Limb (tissue), 2 donors: ENCODE data around the gene TMEM207.
A peak's percentile ranks its signal among the peaks of the same experiment; 100 is the strongest.

Experiments used
- DNase-seq, 2 donors: peaks; one replicate each; pipeline ENCODE4 v3.0.0-alpha.2; 2016; ENCODE audit errors: extremely low spot score in 2 of 2

Gene TMEM207

GRCh38 chr3:190444576-190445145 lies 5.0 kb downstream of the TMEM207 start:
- DNase-seq = no peak

GRCh38 chr3:190444006-190444405 lies 5.7 kb downstream of the TMEM207 start:
- no peak for DNase-seq

DNA sequence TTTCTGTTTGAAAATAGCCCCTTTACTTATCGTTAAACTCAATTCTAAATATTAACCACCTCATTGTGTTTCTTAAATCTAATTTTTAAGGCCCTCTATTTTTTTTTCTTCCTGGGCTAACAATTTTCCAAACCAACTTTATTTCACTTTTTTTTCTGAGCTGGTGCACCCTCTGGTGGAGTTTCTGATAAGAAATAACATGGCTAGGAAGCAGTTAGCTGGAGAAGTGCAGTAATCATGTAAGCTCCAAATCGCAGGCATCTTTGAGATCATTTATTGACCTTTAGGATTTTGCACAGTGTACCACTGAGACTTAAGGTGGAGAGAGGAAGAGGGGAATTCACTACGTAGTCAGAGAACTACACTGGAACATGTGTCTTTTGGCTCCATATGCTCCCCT lies 6.4 kb downstream of the TMEM207 start:
- no peak for DNase-seq

GRCh38 chr3:190442240-190442639 lies 7.5 kb downstream of the TMEM207 start:
- DNase-seq = no peak

GRCh38 chr3:190436331-190436730 lies 13.4 kb downstream of the TMEM207 start:
- DNase-seq = no peak

DNA sequence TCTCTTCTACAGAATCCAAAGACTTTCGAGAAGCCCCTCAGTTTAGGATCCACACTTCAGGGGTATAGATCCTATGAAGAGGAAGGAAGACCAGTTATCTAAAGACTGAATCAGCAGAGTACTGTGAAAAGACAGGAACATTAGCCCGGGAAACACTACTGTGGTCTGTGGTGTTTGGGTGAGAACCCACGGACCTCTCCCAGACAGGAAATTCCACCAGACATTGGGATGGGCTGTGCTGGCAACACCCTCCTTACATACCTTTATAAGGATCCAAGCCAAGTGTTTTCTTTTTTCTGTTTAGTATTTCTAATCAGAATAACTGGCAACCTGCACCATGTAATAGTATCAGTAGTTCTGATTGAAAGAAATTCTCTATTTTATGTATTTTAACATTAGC lies 14.1 kb downstream of the TMEM207 start:
- DNase-seq = no peak

DNA sequence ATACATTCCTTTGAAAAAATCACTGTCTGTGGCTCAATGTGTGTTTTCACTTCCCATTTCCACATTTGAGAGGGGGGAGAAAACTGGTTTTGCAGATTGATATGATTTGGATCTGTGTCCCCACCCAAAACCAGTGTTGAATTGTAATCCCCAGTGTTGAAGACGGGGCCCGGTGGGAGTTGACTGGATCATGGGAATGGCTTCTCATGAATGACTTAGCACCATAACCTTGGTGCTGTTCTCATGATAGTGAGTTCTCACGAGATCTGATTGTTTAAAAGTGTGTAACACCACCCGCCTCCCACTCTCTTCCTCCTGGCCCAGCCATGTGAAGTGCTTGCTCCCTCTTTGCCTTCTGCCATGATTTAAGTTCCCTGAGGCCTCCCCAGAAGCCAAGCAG lies 16.1 kb downstream of the TMEM207 start:
- no peak for DNase-seq

- DNase-seq = no peak
Observed at GRCh38 chr3:190432216-190432615, 17.5 kb downstream of the TMEM207 start.

- DNase-seq = no peak
Observed at GRCh38 chr3:190430906-190431305, 18.8 kb downstream of the TMEM207 start.

DNA sequence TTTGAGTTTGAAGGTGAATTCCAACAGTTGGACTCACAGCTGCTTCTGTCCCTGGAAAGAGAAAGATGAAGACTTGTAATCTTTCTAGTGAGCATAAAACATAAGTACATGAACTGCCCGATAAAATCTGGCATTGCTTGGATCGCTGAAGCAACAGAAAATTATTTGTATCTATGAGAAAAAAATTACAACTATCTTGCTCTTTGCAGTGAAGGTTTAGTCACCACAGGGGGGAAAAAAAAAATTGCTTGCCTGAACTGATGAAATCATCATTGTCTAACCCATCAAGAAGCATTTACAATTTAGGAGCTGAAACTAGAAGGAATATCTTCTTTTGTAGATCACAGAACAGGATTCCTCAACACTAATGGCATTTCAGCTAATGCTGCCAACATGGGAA lies 20.0 kb downstream of the TMEM207 start:
- no peak for DNase-seq

DNA sequence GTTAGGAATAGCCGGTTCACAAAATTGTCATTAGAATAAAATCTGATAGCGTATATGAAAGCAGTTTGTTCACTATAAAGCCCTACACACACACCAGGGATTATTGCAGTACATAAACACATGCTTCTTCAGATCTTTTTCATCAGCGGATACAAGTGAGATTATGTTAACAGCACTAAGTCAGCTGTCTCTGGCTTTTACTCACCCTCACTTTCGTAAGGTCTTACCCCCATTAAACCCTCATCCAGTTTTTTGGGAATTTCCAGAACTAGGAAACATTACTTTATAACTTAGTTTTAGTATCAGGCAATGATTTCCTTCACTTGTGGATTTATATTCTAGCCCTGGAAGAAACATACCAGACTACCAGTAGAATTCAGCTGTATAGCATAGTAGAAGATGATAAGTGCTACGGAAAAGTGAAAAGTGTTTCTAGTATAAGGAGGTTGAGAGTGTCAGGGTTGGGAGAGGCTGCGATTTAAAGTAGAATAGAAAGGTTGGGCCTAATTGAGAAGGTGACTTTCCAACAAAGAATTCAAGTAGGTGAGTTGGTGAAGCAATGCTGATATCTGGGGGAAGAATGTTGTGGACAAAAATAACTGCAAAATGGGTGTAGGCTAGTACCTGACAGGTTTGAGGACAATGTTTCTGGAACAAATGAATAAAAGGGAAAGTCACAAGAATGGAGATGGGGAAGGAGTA lies 22.7 kb downstream of the TMEM207 start:
- no peak for DNase-seq

- no peak for DNase-seq
Observed at GRCh38 chr3:190425833-190426232, 23.9 kb downstream of the TMEM207 start.

DNA sequence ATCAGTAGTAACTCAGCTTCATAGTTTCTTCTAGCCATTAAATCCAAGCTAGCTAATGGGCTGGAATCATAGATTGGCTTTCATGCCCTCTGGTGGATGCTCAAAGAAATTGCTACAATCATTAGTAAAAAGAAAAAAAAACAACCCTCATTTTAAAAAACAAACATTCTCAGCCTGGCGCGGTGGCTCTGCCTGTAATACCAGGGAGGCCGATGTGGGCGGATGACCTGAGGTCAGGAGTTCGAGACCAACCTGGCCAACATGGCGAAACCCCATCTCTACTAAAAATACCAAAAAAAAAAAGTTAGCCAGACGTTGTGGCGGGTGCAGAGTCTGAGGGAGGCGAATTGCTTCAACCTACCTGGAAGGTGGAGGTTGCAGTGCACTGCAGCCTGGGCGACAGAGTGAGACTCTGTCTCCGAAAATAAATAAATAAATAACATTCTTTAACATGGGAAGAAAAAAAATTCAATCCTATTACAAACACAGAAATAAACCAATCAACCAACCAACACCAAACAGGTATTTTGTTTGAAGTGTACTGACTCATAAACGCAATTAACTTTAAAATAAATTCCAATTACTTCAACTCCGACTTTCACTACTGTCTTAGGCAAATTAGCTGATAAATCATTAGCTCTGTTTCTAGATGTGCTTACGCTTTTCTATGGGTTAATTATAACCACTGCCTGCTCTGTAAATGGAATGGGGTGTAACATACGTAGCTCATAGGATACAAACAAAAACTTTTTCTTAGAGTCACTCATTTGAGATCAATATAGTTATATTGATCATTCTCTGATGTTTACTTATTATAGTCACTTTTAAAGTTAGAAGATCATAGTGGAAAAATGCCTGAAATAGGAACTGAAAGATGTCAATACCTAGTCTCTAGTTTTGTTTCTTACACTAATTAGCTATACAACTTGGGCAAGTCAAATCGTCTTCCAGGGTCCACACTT lies 24.9 kb downstream of the TMEM207 start:
- peak; percentile 40 to 60 for DNase-seq

DNA sequence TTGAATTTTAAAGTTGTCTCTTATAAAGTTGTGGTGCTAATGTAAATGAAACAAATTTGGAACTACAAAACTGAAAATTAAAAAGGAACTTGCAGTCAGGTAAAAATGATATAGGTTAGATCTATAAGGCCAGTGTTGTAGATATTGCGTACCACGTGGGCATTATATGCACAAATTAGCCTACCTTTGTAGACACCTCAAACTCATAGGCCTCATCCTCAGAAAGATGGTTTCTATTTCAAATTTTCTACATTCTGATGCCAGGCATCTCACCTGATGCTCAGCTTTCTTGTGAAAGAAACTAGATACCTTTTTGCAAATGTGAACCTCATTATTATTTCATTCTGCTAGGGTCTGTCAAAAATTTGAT lies 25.6 kb downstream of the TMEM207 start:
- no peak for DNase-seq

GRCh38 chr3:190414297-190414696 lies 35.4 kb downstream of the TMEM207 start:
- DNase-seq = no peak

GRCh38 chr3:190404715-190405114 lies 45.0 kb downstream of the TMEM207 start:
- no peak for DNase-seq

GRCh38 chr3:190401963-190402362 lies 47.7 kb downstream of the TMEM207 start:
- no peak for DNase-seq

- no peak for DNase-seq
Observed at GRCh38 chr3:190399677-190400076, 50.0 kb downstream of the TMEM207 start.

- DNase-seq = no peak
Observed at GRCh38 chr3:190397889-190398288, 51.8 kb downstream of the TMEM207 start.

DNA sequence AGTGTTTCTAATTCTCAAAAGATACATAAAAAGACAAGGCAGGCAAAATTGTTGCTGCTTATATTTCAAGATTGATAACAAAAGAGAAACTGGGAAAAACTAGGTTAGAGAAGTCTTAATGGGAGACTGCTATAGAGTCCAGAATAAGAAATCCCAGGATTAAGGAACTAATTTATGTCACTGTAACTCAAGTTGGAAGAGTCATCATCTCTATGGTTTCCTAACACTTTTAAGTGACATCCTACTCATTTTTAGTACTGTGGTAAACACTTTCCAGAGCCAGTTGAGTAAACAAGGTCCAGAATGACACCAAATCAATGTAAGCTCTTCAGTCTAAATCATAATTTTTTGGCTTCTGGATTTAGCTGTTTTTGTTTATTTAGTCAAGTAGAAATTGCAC lies 53.7 kb downstream of the TMEM207 start:
- DNase-seq = no peak

- DNase-seq = no peak
Observed at GRCh38 chr3:190388703-190389102, 61.0 kb downstream of the TMEM207 start.

- no peak for DNase-seq
Observed at GRCh38 chr3:190387578-190388213, 62.0 kb downstream of the TMEM207 start, which contains the start of gene CLDN16. Gene CLDN16 (plus strand): TSS chr3:190388163. CDS start chr3:190388330, 167 bp downstream.
